ENCODE measurements around the gene PRKN.
"Not testable (repeated sequence)": the region's sequence is repeated elsewhere in the genome, so short reads cannot be mapped to it uniquely, and the experiment has no call there.

Gene PRKN

GRCh38 chr6:161903584-161904212 is 823.9 kb downstream of the PRKN start:
- DNase-seq (ENCODE audit: low spot score): no peak

- DNase-seq (ENCODE audit: low spot score): no peak
Measured at GRCh38 chr6:161901740-161902426, 825.7 kb downstream of the PRKN start.

- DNase-seq (ENCODE audit: low spot score): no peak
Measured at GRCh38 chr6:161894436-161894835, 833.1 kb downstream of the PRKN start.

GRCh38 chr6:161891542-161891941 is 836.0 kb downstream of the PRKN start:
- DNase-seq (ENCODE audit: low spot score): no peak

GRCh38 chr6:161890832-161891297 is 836.7 kb downstream of the PRKN start:
- no peak for DNase-seq (ENCODE audit: low spot score)

- DNase-seq (ENCODE audit: low spot score): peak; percentile 54
Measured at GRCh38 chr6:161890133-161890831, 837.3 kb downstream of the PRKN start.

- peak; percentile 25 for DNase-seq (ENCODE audit: low spot score)
Measured at GRCh38 chr6:161889324-161889723, 838.2 kb downstream of the PRKN start.

- not testable (repeated sequence) for DNase-seq (ENCODE audit: low spot score)
Measured at GRCh38 chr6:161886545-161886944, 841.0 kb downstream of the PRKN start.

GRCh38 chr6:161884782-161885181 is 842.8 kb downstream of the PRKN start:
- DNase-seq (ENCODE audit: low spot score): no peak

- DNase-seq (ENCODE audit: low spot score): no peak
Measured at GRCh38 chr6:161882196-161882765, 845.3 kb downstream of the PRKN start.

- DNase-seq (ENCODE audit: low spot score): no peak
Measured at GRCh38 chr6:161880056-161880455, 847.5 kb downstream of the PRKN start.

- no peak for DNase-seq (ENCODE audit: low spot score)
Measured at GRCh38 chr6:161876231-161876630, 851.3 kb downstream of the PRKN start.

GRCh38 chr6:161870236-161870901 is 857.2 kb downstream of the PRKN start:
- no peak for DNase-seq (ENCODE audit: low spot score)

- DNase-seq (ENCODE audit: low spot score): no peak
Measured at GRCh38 chr6:161869491-161869890, 858.1 kb downstream of the PRKN start.

- no peak for DNase-seq (ENCODE audit: low spot score)
Measured at GRCh38 chr6:161866570-161866969, 861.0 kb downstream of the PRKN start.

- not testable (repeated sequence) for DNase-seq (ENCODE audit: low spot score)
Measured at GRCh38 chr6:161861061-161861460, 866.5 kb downstream of the PRKN start.

GRCh38 chr6:161853657-161854056 is 873.9 kb downstream of the PRKN start:
- DNase-seq (ENCODE audit: low spot score): no peak

- DNase-seq (ENCODE audit: low spot score): not testable (repeated sequence)
Measured at GRCh38 chr6:161851486-161851885, 876.1 kb downstream of the PRKN start.

GRCh38 chr6:161850562-161850961 is 877.0 kb downstream of the PRKN start:
- DNase-seq (ENCODE audit: low spot score): no peak

GRCh38 chr6:161847628-161848027 is 879.9 kb downstream of the PRKN start:
- DNase-seq (ENCODE audit: low spot score): no peak

GRCh38 chr6:161844804-161845203 is 882.8 kb downstream of the PRKN start:
- no peak for DNase-seq (ENCODE audit: low spot score)

- no peak for DNase-seq (ENCODE audit: low spot score)
Measured at GRCh38 chr6:161843066-161843465, 884.5 kb downstream of the PRKN start.

Measured in Ammon's horn (tissue), 1 donor.